SK-N-SH (cell line): ENCODE data around the gene MIF4GD. TPM values are rescaled to one million over a fixed set of nuclear protein-coding genes. Genes with fewer than 3 reads are reported as not detected.

ENCODE experiments used
- CTCF ChIA-PET: fragments of 300-600, 350-600 bp; formaldehyde crosslinking; extraction: SDS; loops from one replicate; lab custom pipeline; 2021; lab: Yijun Ruan, JAX
- POLR2A ChIA-PET: fragments of 350-600 bp; sonication (Branson Sonifier 250); formaldehyde crosslinking; extraction: SDS; loops from one replicate; lab custom pipeline; 2020; ENCODE audit warnings: antibody characterized with exemption, inconsistent platforms; lab: Yijun Ruan, JAX
- DNase-seq: peaks from one replicate; pipeline ENCODE4 v3.0.0; 2012
- H2AFZ ChIP-seq: fragments of 200-600 bp; sonication (generic); 2 replicates; pipeline ENCODE4 v1.8.1; 2016; ENCODE audit warnings: antibody characterized with exemption, mild to moderate bottlenecking, low read depth
- H3F3A ChIP-seq: fragments of 200-600 bp; sonication (generic); replicated peaks from 2 replicates; pipeline ENCODE3; 2016; ENCODE audit warnings: antibody characterized with exemption, mild to moderate bottlenecking; ENCODE audit not compliant: insufficient read depth
- H3K27ac ChIP-seq, 2 experiments: fragments of 200-500 bp in 1 of 2; fragments of 200-600 bp in 1 of 2; sonication (Bioruptor generic) in 1 of 2; sonication (generic), shearing (Covaris generic) in 1 of 2; 2 replicates each; pipeline versions ENCODE4 v1.5.1 to v1.6.1; 2014 to 2016; ENCODE audit warnings: low read depth in 2 of 2, inconsistent platforms in 1 of 2, low read length in 1 of 2, mild to moderate bottlenecking in 1 of 2, mixed read lengths in 1 of 2
- H3K27me3 ChIP-seq: fragments of 200-600 bp; sonication (generic), shearing (Covaris generic); 2 replicates; pipeline ENCODE4 v1.6.1; 2016; ENCODE audit warnings: mixed run types; ENCODE audit not compliant: insufficient read depth
- H3K36me3 ChIP-seq, 2 experiments: fragments of 200-500 bp in 1 of 2; fragments of 200-600 bp in 1 of 2; sonication (Bioruptor generic) in 1 of 2; sonication (generic) in 1 of 2; replicated peaks in 1 of 2; 2 replicates each; pipeline versions ENCODE3 to v1.5.1; 2014 to 2016; ENCODE audit warnings: low read length in 1 of 2, mild to moderate bottlenecking in 1 of 2; ENCODE audit not compliant: insufficient read depth in 2 of 2, control insufficient read depth in 1 of 2
- H3K4me1 ChIP-seq, 2 experiments: fragments of 200-500 bp in 1 of 2; fragments of 200-600 bp in 1 of 2; sonication (Bioruptor generic) in 1 of 2; sonication (generic), shearing (Covaris generic) in 1 of 2; 2 replicates each; pipeline versions ENCODE4 v1.5.1 to v1.6.1; 2014 to 2016; ENCODE audit warnings: low read depth in 1 of 2, low read length in 1 of 2, mixed run types in 1 of 2; ENCODE audit not compliant: insufficient read depth in 2 of 2, control insufficient read depth in 1 of 2
- H3K4me2 ChIP-seq: fragments of 200-600 bp; sonication (generic), shearing (Covaris generic); 2 replicates; pipeline ENCODE4 v1.6.1; 2017; ENCODE audit warnings: mixed run types
- H3K4me3 ChIP-seq, 2 experiments: fragments of 200-500 bp in 1 of 2; fragments of 200-600 bp in 1 of 2; sonication (Bioruptor generic) in 1 of 2; sonication (generic), shearing (Covaris generic) in 1 of 2; 2 replicates each; pipeline versions ENCODE4 v1.5.1 to v1.8.1; 2014 to 2016; ENCODE audit warnings: low read depth in 2 of 2, inconsistent platforms in 1 of 2, low read length in 1 of 2, mild to moderate bottlenecking in 1 of 2, mixed read lengths in 1 of 2, moderate library complexity in 1 of 2
- H3K79me2 ChIP-seq: fragments of 200-600 bp; sonication (generic); 2 replicates; pipeline ENCODE4 v1.8.1; 2017; ENCODE audit warnings: mild to moderate bottlenecking; ENCODE audit not compliant: insufficient read depth
- H3K9ac ChIP-seq: fragments of 200-600 bp; sonication (generic); 2 replicates; pipeline ENCODE4 v1.6.1; 2017; ENCODE audit warnings: mixed run types
- H3K9me2 ChIP-seq: fragments of 200-600 bp; sonication (generic); 2 replicates; pipeline ENCODE4 v1.6.1; 2017; ENCODE audit warnings: mixed run types
- H3K9me3 ChIP-seq: fragments of 200-600 bp; sonication (generic); 2 replicates; pipeline ENCODE4 v1.6.1; 2017; ENCODE audit warnings: mixed run types, mild to moderate bottlenecking, moderate library complexity
- H4K20me1 ChIP-seq: fragments of 200-600 bp; sonication (generic); 2 replicates; pipeline ENCODE4 v1.6.1; 2017; ENCODE audit warnings: mild to moderate bottlenecking, mixed run types; ENCODE audit not compliant: insufficient read depth
- CHD2 ChIP-seq: fragments of 150-350 bp; IDR thresholded peaks from 2 replicates; pipeline ENCODE4 v1.6.1; 2018; ENCODE audit warnings: low read length; ENCODE audit not compliant: partially characterized antibody
- CTCF ChIP-seq: fragments of 200-600 bp; sonication (generic); IDR thresholded peaks from 2 replicates; pipeline ENCODE4 v1.6.1; 2017; ENCODE audit warnings: antibody characterized with exemption, mild to moderate bottlenecking, moderate library complexity
- FOSL2 ChIP-seq: IDR thresholded peaks from 2 replicates; pipeline ENCODE4 v1.4.0; 2012; ENCODE audit warnings: low read depth, mild to moderate bottlenecking, moderate library complexity, borderline replicate concordance
- FOXJ3 ChIP-seq: sonication (generic); formaldehyde crosslinking; IDR thresholded peaks from 2 replicates; pipeline ENCODE4 v1.5.1; 2020; ENCODE audit warnings: mild to moderate bottlenecking, missing genetic modification reagents
- FOXM1 ChIP-seq: IDR thresholded peaks from 2 replicates; pipeline ENCODE4 v1.4.0; 2012; ENCODE audit warnings: low read depth, mild to moderate bottlenecking
- GABPA ChIP-seq: IDR thresholded peaks from 2 replicates; pipeline ENCODE4 v1.4.0; 2012; ENCODE audit warnings: low read depth, mild to moderate bottlenecking
- JUND ChIP-seq: IDR thresholded peaks from 2 replicates; pipeline ENCODE4 v1.4.0; 2012
- MAX ChIP-seq: IDR thresholded peaks from 2 replicates; pipeline ENCODE4 v1.4.0; 2012; ENCODE audit warnings: low read depth
- MXI1 ChIP-seq: IDR thresholded peaks from 2 replicates; pipeline ENCODE4 v1.6.1; 2012; ENCODE audit warnings: mild to moderate bottlenecking, low read depth, low read length, improper control_type of control experiment
- NFIC ChIP-seq: IDR thresholded peaks from 2 replicates; pipeline ENCODE4 v1.4.0; 2012; ENCODE audit warnings: borderline replicate concordance
- PBX3 ChIP-seq: IDR thresholded peaks from 2 replicates; pipeline ENCODE4; 2012
- POLR2AphosphoS5 ChIP-seq: IDR thresholded peaks from 2 replicates; pipeline ENCODE4 v1.6.1; 2012; ENCODE audit warnings: low read depth, low read length
- RAD21 ChIP-seq: IDR thresholded peaks from 2 replicates; pipeline ENCODE4 v1.6.1; 2012; ENCODE audit warnings: mild to moderate bottlenecking, low read length
- REST ChIP-seq: IDR thresholded peaks from 2 replicates; pipeline ENCODE4 v1.6.1; 2012; ENCODE audit warnings: mild to moderate bottlenecking, low read depth, low read length, moderate library complexity
- RXRA ChIP-seq: IDR thresholded peaks from 2 replicates; pipeline ENCODE4 v1.4.0; 2012; ENCODE audit warnings: low read depth, mild to moderate bottlenecking, borderline replicate concordance
- SIN3A ChIP-seq: IDR thresholded peaks from 2 replicates; pipeline ENCODE4 v1.6.1; 2012; ENCODE audit warnings: low read depth, mild to moderate bottlenecking, low read length, moderate library complexity, borderline replicate concordance
- TAF1 ChIP-seq: IDR thresholded peaks from 2 replicates; pipeline ENCODE4 v1.6.1; 2012; ENCODE audit warnings: low read depth, mild to moderate bottlenecking, low read length, moderate library complexity, borderline replicate concordance
- TCF12 ChIP-seq: IDR thresholded peaks from 2 replicates; pipeline ENCODE4 v1.4.0; 2012
- USF1 ChIP-seq: IDR thresholded peaks from 2 replicates; pipeline ENCODE4 v1.4.0; 2012; ENCODE audit warnings: low read depth, borderline replicate concordance
- USF2 ChIP-seq: fragments of 150-350 bp; IDR thresholded peaks from 2 replicates; pipeline ENCODE4 v1.6.1; 2017; ENCODE audit warnings: antibody characterized with exemption, low read length, low read depth, borderline replicate concordance
- ZBTB33 ChIP-seq: IDR thresholded peaks from 2 replicates; pipeline ENCODE4 v1.4.0; 2012; ENCODE audit warnings: low read depth, borderline replicate concordance
- WGBS: methylation state at CpG from one replicate; pipeline ENCODE4 v1.1.6; 2017; ENCODE audit warnings: low lambda C conversion rate; 5-methylcytosine and 5-hydroxymethylcytosine counted together
- polyA plus RNA-seq, 3 experiments: library from polyadenylated mRNA; depleted of rRNA; stranded (reverse); fragments of >200 nt; gene quantifications; 2 replicates each; pipeline ENCODE4 v1.2.3, GENCODE V29; 2012

The MIF4GD gene
- polyA plus RNA-seq, 1 of the 3 experiments (the other 2 are of a cell fraction), result 65.4 TPM

GRCh38 chr17:75271233-75271954 is 363 bp upstream of the MIF4GD start:
- H3K27me3 ChIP-seq, result no peaks in the 10 kb centered on the region
- peak; percentile 100 for DNase-seq
- H4K20me1 ChIP-seq, result no peaks in the 10 kb centered on the region
- peak overlapping the region; percentile 83 for H3K9ac ChIP-seq
- no peaks in the 10 kb centered on the region for H3K9me2 ChIP-seq
- peaks cover 9% of the 10 kb centered on the region for H3K79me2 ChIP-seq
- WGBS, result 2% methylated on average over 52 of the region's 74 CpGs
- H2AFZ ChIP-seq, result peak overlapping the region; percentile 93
- peak overlapping the region; percentile 74 to 79 for H3K4me3 ChIP-seq
- H3K4me2 ChIP-seq, result peak overlapping the region; percentile 100
- ChIA-PET CTCF (interaction anchor here (0.5 to 6.8 kb wide), 75 partner anchors 11 to 557 kb away, joined by 3 to 102 read pairs (median 4); partner anchors contain the start of genes ATP5PD, GGA3, GRB2 and KCTD2), POLR2A (interaction anchor here (0.9 to 5.3 kb wide), 11 partner anchors 10 to 398 kb away, joined by 3 to 67 read pairs (median 6); partner anchors contain the start of genes GGA3, GRB2, MRPL58 and MRPS7)
- peaks cover 24 to 44% of the 10 kb centered on the region in 2 experiments; a peak in 3 of 4 replicates for H3K4me1 ChIP-seq
- peaks cover 2 to 8% of the 10 kb centered on the region in 2 experiments for H3K36me3 ChIP-seq
- H3K27ac ChIP-seq, result peak overlapping the region; percentile 51 to 97; a peak in 3 of 4 replicates
- H3F3A ChIP-seq, result peaks cover 6% of the 10 kb centered on the region
- no peaks in the 10 kb centered on the region for H3K9me3 ChIP-seq
- TF ChIP-seq SIN3A (peak; percentile 83; the same call in 1 of the 2 replicates), FOXJ3 (CRISPR knock-in tag) (no peak), TAF1 (no peak; the same call in 1 of the 2 replicates), CTCF (peak; percentile 62), RAD21 (peak; percentile 17; the same call in 1 of the 2 replicates), FOSL2 (no peak), USF2 (no peak), RXRA (no peak), PBX3 (peak; percentile 32; the same call in 1 of the 2 replicates), MAX (peak; percentile 51; the same call in 1 of the 2 replicates), FOXM1 (no peak), REST (0 out of 2 replicates have a peak, but pooled peaks have one; percentile 30), TCF12 (no peak), USF1 (no peak), POLR2AphosphoS5 (no peak; the same call in 1 of the 2 replicates), MXI1 (peak; percentile 24), ZBTB33 (no peak), NFIC (no peak), GABPA (peak; percentile 59), JUND (no peak), CHD2 (peak; percentile 76)
